Suprapubic skin (tissue), 3 donors: ENCODE measurements around the gene HNRNPA1.

Experiments
- POLR2AphosphoS5 ChIP-seq, 3 donors: sonication (generic); formaldehyde crosslinking; IDR thresholded peaks; one replicate each; pipeline ENCODE4 v1.6.1; 2017; ENCODE audit warnings: antibody characterized with exemption in 3 of 3
- TF ChIP-seq, protein P1 (sequence below), 2 donors: fragments of 200-600 bp in 1 of 2; fragments of 450-650 bp in 1 of 2; sonication (generic) in 1 of 2; IDR thresholded peaks; one replicate each; pipeline ENCODE4 v1.5.1; 2016 to 2019; ENCODE audit warnings: antibody characterized with exemption in 2 of 2, mild to moderate bottlenecking in 1 of 2, moderate library complexity in 1 of 2

DNA sequence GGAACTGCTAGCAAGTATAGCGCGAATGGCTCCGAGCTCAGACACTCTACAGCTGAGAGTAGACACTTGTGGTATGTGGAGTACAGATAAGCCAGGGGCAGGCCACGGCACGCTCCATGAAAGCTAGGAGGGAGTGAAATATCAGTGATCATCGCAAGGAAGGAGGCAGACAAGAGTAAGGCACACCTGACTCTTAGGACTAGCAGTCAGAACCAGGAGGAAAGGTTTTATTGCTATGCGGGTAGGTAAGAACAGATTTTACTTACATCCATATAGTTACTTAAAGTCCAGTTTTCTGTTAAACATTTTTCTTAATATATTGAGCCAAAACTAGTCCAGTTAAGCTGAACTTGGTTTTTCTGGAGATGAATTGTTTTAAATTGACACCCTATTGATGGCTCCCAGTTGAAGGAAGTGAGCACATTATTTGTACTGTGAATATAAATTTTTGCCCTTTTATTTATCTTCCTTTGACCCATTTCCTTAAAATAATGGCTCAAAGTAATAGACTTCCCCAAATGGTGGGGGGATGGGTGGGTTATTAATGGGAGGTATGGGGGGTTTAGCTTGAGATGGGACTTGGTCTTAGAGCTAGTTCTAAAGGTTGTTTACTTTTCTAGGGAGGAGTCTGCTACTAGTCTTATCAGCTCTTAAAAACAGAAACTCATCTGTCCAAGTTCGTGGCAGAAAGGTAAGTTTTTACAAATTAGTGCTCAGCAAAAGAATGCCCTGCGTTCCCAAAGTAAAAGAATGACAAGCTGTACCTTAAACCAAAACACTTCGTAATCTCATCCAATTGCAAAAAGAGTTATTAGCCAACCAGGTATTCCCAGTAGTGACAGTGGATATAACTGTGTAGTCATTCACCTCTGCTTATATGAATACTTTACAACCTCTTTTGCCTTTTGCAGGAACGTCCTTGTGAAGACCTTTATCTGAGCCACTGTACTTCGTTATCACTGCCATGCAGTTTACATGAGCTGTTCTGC is 5.8 kb downstream of the HNRNPA1 start:
- TF ChIP-seq, protein P1, sequence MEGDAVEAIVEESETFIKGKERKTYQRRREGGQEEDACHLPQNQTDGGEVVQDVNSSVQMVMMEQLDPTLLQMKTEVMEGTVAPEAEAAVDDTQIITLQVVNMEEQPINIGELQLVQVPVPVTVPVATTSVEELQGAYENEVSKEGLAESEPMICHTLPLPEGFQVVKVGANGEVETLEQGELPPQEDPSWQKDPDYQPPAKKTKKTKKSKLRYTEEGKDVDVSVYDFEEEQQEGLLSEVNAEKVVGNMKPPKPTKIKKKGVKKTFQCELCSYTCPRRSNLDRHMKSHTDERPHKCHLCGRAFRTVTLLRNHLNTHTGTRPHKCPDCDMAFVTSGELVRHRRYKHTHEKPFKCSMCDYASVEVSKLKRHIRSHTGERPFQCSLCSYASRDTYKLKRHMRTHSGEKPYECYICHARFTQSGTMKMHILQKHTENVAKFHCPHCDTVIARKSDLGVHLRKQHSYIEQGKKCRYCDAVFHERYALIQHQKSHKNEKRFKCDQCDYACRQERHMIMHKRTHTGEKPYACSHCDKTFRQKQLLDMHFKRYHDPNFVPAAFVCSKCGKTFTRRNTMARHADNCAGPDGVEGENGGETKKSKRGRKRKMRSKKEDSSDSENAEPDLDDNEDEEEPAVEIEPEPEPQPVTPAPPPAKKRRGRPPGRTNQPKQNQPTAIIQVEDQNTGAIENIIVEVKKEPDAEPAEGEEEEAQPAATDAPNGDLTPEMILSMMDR (IDR thresholded peaks at IDR 0.05): no peak
- no peak for TF ChIP-seq POLR2AphosphoS5 (IDR thresholded peaks at IDR 0.05)
